Fibroblast of mammary gland (primary cell): Measurements from ENCODE around the gene KPTN.

ENCODE experiments used
- DNase-seq: peaks from one replicate; pipeline ENCODE4 v3.0.0-alpha.2; 2010; ENCODE audit warnings: low read depth
- H3K4me3 ChIP-seq: 2 replicates; pipeline ENCODE4 v1.5.1; 2011; ENCODE audit warnings: low read depth, mild to moderate bottlenecking, low read length, moderate library complexity; ENCODE audit not compliant: control insufficient read depth
- TF ChIP-seq, protein P1 (sequence below): conservative IDR thresholded peaks from 2 replicates; pipeline ENCODE4 v1.5.1; 2011; ENCODE audit warnings: low read depth, low read length, inconsistent platforms; ENCODE audit not compliant: control insufficient read depth, insufficient read depth

Gene KPTN

DNA sequence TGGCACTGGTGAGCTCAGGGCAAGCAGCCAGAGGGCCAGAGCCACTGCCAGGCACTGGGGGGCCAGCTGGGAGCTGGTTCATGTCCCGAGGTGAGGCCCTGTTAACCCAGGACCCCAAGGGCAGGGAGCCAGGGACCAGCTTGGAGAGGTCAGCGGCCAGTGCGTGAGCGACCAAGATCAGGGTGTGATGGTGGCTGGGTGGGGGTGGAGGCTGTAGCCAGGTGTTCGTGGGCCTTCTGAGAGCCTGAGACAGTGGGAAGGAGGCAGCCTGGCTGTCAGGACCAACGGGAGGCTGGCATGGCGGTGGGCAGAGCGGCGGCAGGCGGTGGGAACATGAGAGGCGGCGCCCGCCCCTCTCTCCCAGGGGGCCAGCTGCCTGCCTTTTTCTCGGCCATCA, 8.1 kb upstream of the KPTN start:
- TF ChIP-seq, protein P1, sequence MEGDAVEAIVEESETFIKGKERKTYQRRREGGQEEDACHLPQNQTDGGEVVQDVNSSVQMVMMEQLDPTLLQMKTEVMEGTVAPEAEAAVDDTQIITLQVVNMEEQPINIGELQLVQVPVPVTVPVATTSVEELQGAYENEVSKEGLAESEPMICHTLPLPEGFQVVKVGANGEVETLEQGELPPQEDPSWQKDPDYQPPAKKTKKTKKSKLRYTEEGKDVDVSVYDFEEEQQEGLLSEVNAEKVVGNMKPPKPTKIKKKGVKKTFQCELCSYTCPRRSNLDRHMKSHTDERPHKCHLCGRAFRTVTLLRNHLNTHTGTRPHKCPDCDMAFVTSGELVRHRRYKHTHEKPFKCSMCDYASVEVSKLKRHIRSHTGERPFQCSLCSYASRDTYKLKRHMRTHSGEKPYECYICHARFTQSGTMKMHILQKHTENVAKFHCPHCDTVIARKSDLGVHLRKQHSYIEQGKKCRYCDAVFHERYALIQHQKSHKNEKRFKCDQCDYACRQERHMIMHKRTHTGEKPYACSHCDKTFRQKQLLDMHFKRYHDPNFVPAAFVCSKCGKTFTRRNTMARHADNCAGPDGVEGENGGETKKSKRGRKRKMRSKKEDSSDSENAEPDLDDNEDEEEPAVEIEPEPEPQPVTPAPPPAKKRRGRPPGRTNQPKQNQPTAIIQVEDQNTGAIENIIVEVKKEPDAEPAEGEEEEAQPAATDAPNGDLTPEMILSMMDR = no peak
- no peak for DNase-seq
- H3K4me3 ChIP-seq = no peak overlapping the region

DNA sequence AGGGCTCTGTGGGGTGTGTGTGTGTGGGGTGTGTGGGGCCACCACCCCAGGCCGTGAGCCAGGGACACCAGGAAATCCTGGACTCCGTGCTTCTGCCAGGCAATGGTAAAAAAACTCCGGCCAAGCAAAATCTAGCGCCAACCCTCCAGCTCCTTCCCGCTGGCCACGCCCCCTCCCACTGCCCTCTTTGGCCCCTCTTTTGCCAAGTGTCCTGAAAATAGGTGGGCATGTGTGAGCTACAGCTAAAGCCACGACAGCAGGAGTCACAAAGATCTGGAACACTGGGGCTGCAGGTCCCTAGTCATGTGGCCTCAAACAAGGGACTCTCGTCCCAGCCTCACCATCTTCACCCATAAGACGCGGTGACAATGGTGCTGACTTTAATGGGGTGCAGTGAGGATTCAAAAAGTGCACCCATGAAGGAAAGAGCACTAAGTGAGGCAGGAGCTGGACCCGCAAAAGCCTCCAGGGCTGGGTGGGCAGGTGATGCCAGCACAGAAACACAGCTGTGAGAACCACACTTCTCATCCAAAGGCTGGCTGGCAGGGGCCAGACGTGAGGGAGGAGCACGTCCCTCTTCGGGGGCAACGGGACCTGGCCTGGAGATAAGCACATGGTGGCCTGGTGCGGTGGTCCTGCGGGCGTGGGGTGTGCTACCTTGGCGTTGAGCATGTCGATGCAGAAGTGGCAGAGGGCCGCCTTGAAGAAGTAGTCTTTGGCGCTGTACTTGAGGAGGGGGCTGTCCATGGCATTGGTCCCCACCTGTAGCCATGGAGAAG, 7.5 kb upstream of the KPTN start:
- TF ChIP-seq, protein P1 = no peak
- DNase-seq = no peak
- H3K4me3 ChIP-seq = no peak overlapping the region

GRCh38 chr19:47490847-47491246, 6.8 kb upstream of the KPTN start:
- no peak for DNase-seq
- TF ChIP-seq, protein P1 = no peak

GRCh38 chr19:47490031-47490430, 6.0 kb upstream of the KPTN start:
- H3K4me3 ChIP-seq = no peak overlapping the region
- DNase-seq = no peak
- TF ChIP-seq, protein P1 = no peak

More at GRCh38 chr19:47490847-47491246, 6.8 kb upstream of the KPTN start:
- H3K4me3 ChIP-seq = no peak overlapping the region

DNA sequence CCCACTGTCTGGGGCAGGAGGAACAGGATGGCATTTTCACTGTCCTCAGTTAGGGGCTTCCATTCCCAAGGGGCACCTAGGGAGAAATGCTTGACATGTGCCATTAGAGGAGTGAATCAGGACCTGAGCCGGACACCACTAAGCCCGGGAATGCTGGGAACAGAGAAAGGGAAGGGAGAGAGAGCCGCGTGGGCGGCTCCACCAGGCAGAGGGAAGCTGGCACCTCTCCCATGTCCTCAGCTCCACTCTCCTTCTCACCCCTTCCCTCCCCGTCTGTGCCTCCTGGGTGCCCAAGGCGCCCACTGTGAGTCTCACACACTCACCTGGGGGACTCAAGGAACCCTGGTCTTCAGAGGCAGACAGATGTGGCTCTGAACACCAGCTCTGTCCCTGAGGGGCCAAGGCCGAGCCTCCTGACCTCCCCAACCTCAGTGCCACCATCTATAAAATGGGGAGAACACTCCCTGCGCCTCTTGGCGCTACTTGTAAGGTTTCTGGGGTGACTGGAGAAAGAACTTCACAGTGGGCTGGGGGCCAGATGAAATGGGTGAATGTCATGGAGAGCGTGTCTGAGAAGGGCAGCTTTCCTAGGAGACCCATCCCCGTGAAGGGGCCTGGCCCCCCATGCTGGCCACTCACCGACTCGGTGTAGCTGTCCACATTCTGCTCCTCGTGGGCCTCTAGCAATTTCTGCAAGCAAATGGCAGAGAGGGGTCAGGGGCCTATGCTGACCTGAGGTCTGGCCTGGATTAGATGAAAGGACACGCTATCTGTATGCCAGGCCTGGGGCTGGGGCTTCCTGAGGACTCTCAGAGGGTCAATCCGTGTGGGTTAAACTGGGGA, 5.3 kb upstream of the KPTN start:
- H3K4me3 ChIP-seq = no peak overlapping the region
- DNase-seq = peak; percentile 59
- TF ChIP-seq, protein P1 = no peak

- TF ChIP-seq, protein P1 = no peak
- no peak for DNase-seq
These were observed 3.8 kb upstream of the KPTN start for GRCh38 chr19:47487551-47488515.

More at GRCh38 chr19:47487551-47488515, 3.8 kb upstream of the KPTN start:
- H3K4me3 ChIP-seq = no peak overlapping the region
